PC-9 (cell line): ENCODE results near the gene DOLPP1.

Experiments
- EZH2 ChIP-seq: fragments of 200-600 bp; sonication (generic); IDR thresholded peaks from 2 replicates; pipeline ENCODE4 v1.8.0; 2017; ENCODE audit warnings: antibody characterized with exemption, low read depth
- TF ChIP-seq, protein P1 (sequence below): fragments of 200-600 bp; sonication (generic); conservative IDR thresholded peaks from 2 replicates; pipeline ENCODE4 v1.6.1; 2017; ENCODE audit warnings: mixed run types, antibody characterized with exemption, mild to moderate bottlenecking, moderate library complexity

DNA sequence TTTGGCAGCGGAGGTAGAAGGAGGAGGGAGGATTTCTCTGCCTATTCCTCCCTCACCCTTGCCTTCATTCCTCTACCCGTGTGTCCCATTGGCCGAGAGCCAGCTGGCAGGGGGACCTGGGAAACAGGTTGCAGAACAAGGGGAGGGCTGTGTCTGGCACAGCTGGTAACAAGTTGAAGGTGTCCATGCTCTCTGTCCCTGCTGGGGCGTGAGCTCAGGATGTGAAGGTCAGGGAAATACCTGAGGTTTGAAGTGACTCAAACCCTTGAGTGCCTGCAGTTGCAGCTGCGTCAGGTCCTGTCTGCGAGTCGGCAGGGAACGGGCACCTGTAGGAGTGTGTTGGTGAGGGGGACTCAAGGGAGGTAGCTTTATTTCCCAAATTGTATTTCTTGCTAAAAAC is 28.3 kb upstream of the DOLPP1 start:
- TF ChIP-seq, protein P1, sequence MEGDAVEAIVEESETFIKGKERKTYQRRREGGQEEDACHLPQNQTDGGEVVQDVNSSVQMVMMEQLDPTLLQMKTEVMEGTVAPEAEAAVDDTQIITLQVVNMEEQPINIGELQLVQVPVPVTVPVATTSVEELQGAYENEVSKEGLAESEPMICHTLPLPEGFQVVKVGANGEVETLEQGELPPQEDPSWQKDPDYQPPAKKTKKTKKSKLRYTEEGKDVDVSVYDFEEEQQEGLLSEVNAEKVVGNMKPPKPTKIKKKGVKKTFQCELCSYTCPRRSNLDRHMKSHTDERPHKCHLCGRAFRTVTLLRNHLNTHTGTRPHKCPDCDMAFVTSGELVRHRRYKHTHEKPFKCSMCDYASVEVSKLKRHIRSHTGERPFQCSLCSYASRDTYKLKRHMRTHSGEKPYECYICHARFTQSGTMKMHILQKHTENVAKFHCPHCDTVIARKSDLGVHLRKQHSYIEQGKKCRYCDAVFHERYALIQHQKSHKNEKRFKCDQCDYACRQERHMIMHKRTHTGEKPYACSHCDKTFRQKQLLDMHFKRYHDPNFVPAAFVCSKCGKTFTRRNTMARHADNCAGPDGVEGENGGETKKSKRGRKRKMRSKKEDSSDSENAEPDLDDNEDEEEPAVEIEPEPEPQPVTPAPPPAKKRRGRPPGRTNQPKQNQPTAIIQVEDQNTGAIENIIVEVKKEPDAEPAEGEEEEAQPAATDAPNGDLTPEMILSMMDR = no peak
- no peak for TF ChIP-seq EZH2
